Psoas muscle (tissue), 8 donors: ENCODE measurements around the gene SPECC1L. TPM values are rescaled to one million over a fixed set of nuclear protein-coding genes. Genes with fewer than 3 reads are reported as not detected.

Experiments used
- ATAC-seq, 4 donors: fragments of 200-7000 bp; cut with Tn5 transposase; one replicate each; pipeline ENCODE4 v1.9.1; 2020; ENCODE audit warnings: moderate library complexity in 3 of 4, mild to moderate bottlenecking in 2 of 4
- DNase-seq, 2 donors: peaks; one replicate each; pipeline ENCODE4 v3.0.0-alpha.2; 2020
- H3K27ac ChIP-seq: fragments of 200-600 bp; one replicate; pipeline ENCODE4 v1.8.0; 2022
- H3K27me3 ChIP-seq, 3 donors: fragments of 200-600 bp in 1 of 3; one replicate each; pipeline versions ENCODE4 v1.6.1 to v1.8.0; 2013 to 2022; ENCODE audit warnings: low read length in 2 of 3, mild to moderate bottlenecking in 2 of 3, moderate library complexity in 1 of 3; ENCODE audit not compliant: insufficient read depth in 3 of 3
- H3K36me3 ChIP-seq, 2 donors: fragments of 200-600 bp in 1 of 2; one replicate each; pipeline versions ENCODE4 v1.6.1 to v1.8.0; 2013 to 2022; ENCODE audit warnings: low read depth in 1 of 2, mild to moderate bottlenecking in 1 of 2, moderate library complexity in 1 of 2; ENCODE audit not compliant: insufficient read depth in 1 of 2
- H3K4me1 ChIP-seq: fragments of 200-600 bp; one replicate; pipeline ENCODE4 v1.8.0; 2022
- H3K4me3 ChIP-seq: fragments of 200-600 bp; one replicate; pipeline ENCODE4 v1.8.0; 2022; ENCODE audit warnings: mild to moderate bottlenecking
- H3K9me3 ChIP-seq: fragments of 200-600 bp; one replicate; pipeline ENCODE4 v1.8.0; 2022
- CTCF ChIP-seq: fragments of 200-600 bp; IDR thresholded peaks from one replicate; pipeline ENCODE4 v1.8.0; 2022; ENCODE audit warnings: antibody characterized with exemption
- WGBS, 3 donors: extraction: QIAGEN DNeasy Blood & Tissue Kit; methylation state at CpG; one replicate each; pipeline versions ENCODE4 v1.1.6 to v1.1.7; 2013; 5-methylcytosine and 5-hydroxymethylcytosine counted together
- intact Hi-C, 2 donors: fragments of 100-400 bp; cut with DNase I; formaldehyde crosslinking; loops; one replicate each; pipeline versions ENCODE4 v1.11.0 to v1.14.2; 2022
- polyA plus RNA-seq, 3 donors: library from polyadenylated mRNA; stranded (reverse); fragments of 200-250 nt; gene quantifications; one replicate each; pipeline ENCODE4 v1.2.3, GENCODE V29; 2013
- total RNA-seq, 4 donors: library from RNA; stranded (reverse); fragmentation: NEBNext Ultra II Directional in 2 of 4; extraction: Animal tissue kit (Norgen Biotek cat#: 25700) in 2 of 4; gene quantifications; one replicate each; pipeline versions ENCODE4 v1.2.1 to v1.2.4, GENCODE V29; 2021 to 2023
- donor health status: healthy with polysubstance abuse.
- donor health status: DM: no; HTN: no; CAD: no; lungs with moderate emphysema.
- donor health status: Bipolar disorder and iron deficiency.
- donor health status: healthy.
- donor health status: DM: yes; HTN: yes; CAD: no.
- donor health status: DM: no; HTN: no; CAD: no.
- donor health status: DM: no; HTN: no; CAD: no.
- donor health status: DM: yes; HTN: yes; CAD: no.

Gene SPECC1L
- total and polyA plus RNA-seq, 7 donors = 6.8 to 29.9 (median 23.6) TPM

GRCh38 chr22:24465566-24465965 lies 194.9 kb downstream of the SPECC1L start:
- ATAC-seq (no peak), DNase-seq (no peak)
- no peak for TF ChIP-seq CTCF
- Histone ChIP-seq H3K9me3 (no peaks in the 10 kb centered on the region), H3K27ac (peak overlapping the region; percentile 4), H3K4me3 (no peak overlapping the region), H3K4me1 (peaks cover 19% of the 10 kb centered on the region), H3K27me3 (no peaks in the 10 kb centered on the region), H3K36me3 (no peaks in the 10 kb centered on the region)
- intact Hi-C loops = no loop called here
- 82 to 88% (median 84%) methylated on average over 5 of the region's 5 CpGs for WGBS, 3 donors

GRCh38 chr22:24465975-24466374 lies 195.3 kb downstream of the SPECC1L start:
- H3K36me3 ChIP-seq = no peaks in the 10 kb centered on the region
- peak overlapping the region; percentile 4 for H3K27ac ChIP-seq
- no peaks in the 10 kb centered on the region for H3K27me3 ChIP-seq
- no peak overlapping the region for H3K4me3 ChIP-seq
- H3K9me3 ChIP-seq = no peaks in the 10 kb centered on the region
- ATAC-seq (no peak), DNase-seq (no peak)
- H3K4me1 ChIP-seq = peaks cover 19% of the 10 kb centered on the region
- WGBS, 3 donors = 98 to 100% (median 100%) methylated on average over 3 of the region's 3 CpGs
- intact Hi-C loops = no loop called here
- TF ChIP-seq CTCF = no peak

- Histone ChIP-seq H3K27me3 (no peaks in the 10 kb centered on the region), H3K4me1 (peaks cover 19% of the 10 kb centered on the region), H3K9me3 (no peaks in the 10 kb centered on the region), H3K36me3 (no peaks in the 10 kb centered on the region), H3K4me3 (no peak overlapping the region), H3K27ac (peak overlapping the region; percentile 17)
- 26 to 63% (median 53%) methylated on average over 1 of the region's 1 CpG for WGBS, 3 donors
- ATAC-seq (no peak), DNase-seq (no peak)
- TF ChIP-seq CTCF = no peak
- intact Hi-C loops = no loop called here
Observed at GRCh38 chr22:24466716-24467328, 196.2 kb downstream of the SPECC1L start.

GRCh38 chr22:24467340-24467739 lies 196.7 kb downstream of the SPECC1L start:
- 65 to 77% (median 76%) methylated on average over 2 of the region's 2 CpGs for WGBS, 3 donors
- Histone ChIP-seq H3K27me3 (no peaks in the 10 kb centered on the region), H3K4me1 (peaks cover 19% of the 10 kb centered on the region), H3K27ac (no peak overlapping the region), H3K36me3 (no peaks in the 10 kb centered on the region), H3K4me3 (no peak overlapping the region), H3K9me3 (no peaks in the 10 kb centered on the region)
- intact Hi-C loops = no loop called here
- no peak for TF ChIP-seq CTCF
- ATAC-seq (no peak), DNase-seq (no peak)

Other genes with a start within 250 kb of the SPECC1L start
- gene SUSD2, start 89.3 kb upstream of the SPECC1L start, total RNA-seq = 1 to 10 TPM; 1.1 to 1.8 (median 1.4) TPM
- gene SUSD2, start 89.3 kb upstream of the SPECC1L start, polyA plus RNA-seq = 1 to 10 TPM; 1.1 to 1.4 (median 1.3) TPM
- gene GGT5, start 25.7 kb upstream of the SPECC1L start, total RNA-seq = 10 to 100 TPM in 2 of 4 donors, 1 to 10 TPM in 2; 7.3 to 11.3 (median 9.0) TPM
- 10 to 100 TPM in 1 of 3 donors, 1 to 10 TPM in 2; 9.3 to 13.7 (median 9.8) TPM for gene GGT5, start 25.7 kb upstream of the SPECC1L start, polyA plus RNA-seq
- gene ADORA2A, start 156.8 kb downstream of the SPECC1L start, total RNA-seq = 1 to 10 TPM in 3 of 4 donors, under 1 TPM in 1; 0.97 to 2.4 (median 1.6) TPM
- 1 to 10 TPM in 2 of 3 donors, under 1 TPM in 1; 0.97 to 1.7 (median 1.7) TPM for gene ADORA2A, start 156.8 kb downstream of the SPECC1L start, polyA plus RNA-seq
- gene UPB1, start 224.5 kb downstream of the SPECC1L start, total RNA-seq = under 1 TPM; 0.07 to 0.82 (median 0.19) TPM
- gene UPB1, start 224.5 kb downstream of the SPECC1L start, polyA plus RNA-seq = under 1 TPM; 0.11 to 0.21 (median 0.18) TPM